Measurements from ENCODE around the gene FANCE.

FANCE gene

GRCh38 chr6:35484921-35485392, 32.8 kb downstream of the FANCE start:
- DNase-seq (ENCODE audit: low read depth in 2 of 2) = no peak

- DNase-seq (ENCODE audit: low read depth in 2 of 2) = no peak
Measured at GRCh38 chr6:35485402-35485877, 33.3 kb downstream of the FANCE start.

GRCh38 chr6:35486005-35486925, 34.1 kb downstream of the FANCE start:
- DNase-seq (ENCODE audit: low read depth in 2 of 2) = no peak

- DNase-seq (ENCODE audit: low read depth in 2 of 2) = no peak
Measured at GRCh38 chr6:35487658-35488516, 35.7 kb downstream of the FANCE start.

- DNase-seq (ENCODE audit: low read depth in 2 of 2) = no peak
Measured at GRCh38 chr6:35488517-35488862, 36.4 kb downstream of the FANCE start.

GRCh38 chr6:35489066-35489465, 36.9 kb downstream of the FANCE start:
- DNase-seq (ENCODE audit: low read depth in 2 of 2) = no peak

GRCh38 chr6:35489995-35490791, 38.1 kb downstream of the FANCE start:
- no peak for DNase-seq (ENCODE audit: low read depth in 2 of 2)

GRCh38 chr6:35490821-35491557, 38.9 kb downstream of the FANCE start:
- DNase-seq (ENCODE audit: low read depth in 2 of 2) = no peak

- DNase-seq (ENCODE audit: low read depth in 2 of 2) = no peak
Measured at GRCh38 chr6:35491558-35492257, 39.6 kb downstream of the FANCE start.

- DNase-seq (ENCODE audit: low read depth in 2 of 2) = no peak
Measured at GRCh38 chr6:35492258-35492973, 40.3 kb downstream of the FANCE start.

GRCh38 chr6:35492974-35493284, 40.8 kb downstream of the FANCE start:
- no peak for DNase-seq (ENCODE audit: low read depth in 2 of 2)

- no peak for DNase-seq (ENCODE audit: low read depth in 2 of 2)
Measured at GRCh38 chr6:35493307-35493983, 41.3 kb downstream of the FANCE start.

- DNase-seq (ENCODE audit: low read depth in 2 of 2) = no peak
Measured at GRCh38 chr6:35494161-35494563, 42.0 kb downstream of the FANCE start.

- DNase-seq (ENCODE audit: low read depth in 2 of 2) = no peak
Measured at GRCh38 chr6:35495258-35496035, 43.3 kb downstream of the FANCE start.

GRCh38 chr6:35496036-35496840, 44.1 kb downstream of the FANCE start:
- DNase-seq (ENCODE audit: low read depth in 2 of 2) = no peak

GRCh38 chr6:35496841-35497570, 44.9 kb downstream of the FANCE start, which contains the start of gene TEAD3:
TEAD3 (minus strand) TSS chr6:35497079.
- peak in 1 of 2 donors; percentile 17 for DNase-seq (ENCODE audit: low read depth in 2 of 2)
